C4-2B (cell line): ENCODE measurements around the gene C3orf62.
A peak's percentile ranks its signal among the peaks of the same experiment; 100 is the strongest.

Source experiments
- H3K27ac ChIP-seq: fragments of 450-650 bp; 2 replicates; pipeline ENCODE4 v1.5.1; 2017
- CTCF ChIP-seq: fragments of 450-650 bp; conservative IDR thresholded peaks from 2 replicates; pipeline ENCODE4 v1.5.1; 2017; ENCODE audit warnings: mild to moderate bottlenecking
- ZFX ChIP-seq: fragments of 450-650 bp; IDR thresholded peaks from 2 replicates; pipeline ENCODE4 v1.6.1; 2017

C3orf62 gene

GRCh38 chr3:49276475-49277382, at the start of gene C3orf62:
C3orf62 (minus strand) TSS chr3:49277232; CDS start chr3:49276872, 360 bp downstream.
- peak within 1 kb of the TSS; percentile 98 for H3K27ac ChIP-seq
- TF ChIP-seq ZFX: peak; percentile 80
- no peak for TF ChIP-seq CTCF

- TF ChIP-seq ZFX (no peak), CTCF (no peak)
- no peak overlapping the region for H3K27ac ChIP-seq
Observed at GRCh38 chr3:49324768-49325167, 47.7 kb upstream of the C3orf62 start.

GRCh38 chr3:49316696-49317457, 39.8 kb upstream of the C3orf62 start:
- TF ChIP-seq ZFX: no peak
- no peak for TF ChIP-seq CTCF
- H3K27ac ChIP-seq: no peak overlapping the region

- no peak overlapping the region for H3K27ac ChIP-seq
- TF ChIP-seq CTCF: no peak
- TF ChIP-seq ZFX: no peak
Observed at GRCh38 chr3:49313896-49314688, 37.1 kb upstream of the C3orf62 start.

- no peak overlapping the region for H3K27ac ChIP-seq
- TF ChIP-seq ZFX: no peak
- TF ChIP-seq CTCF: no peak
Observed at GRCh38 chr3:49311283-49311682, 34.3 kb upstream of the C3orf62 start.

- no peak overlapping the region for H3K27ac ChIP-seq
- TF ChIP-seq CTCF: no peak
Observed at GRCh38 chr3:49310677-49311076, 33.6 kb upstream of the C3orf62 start.
